Spleen (tissue), 11 donors: ENCODE results near the gene SPATA3. TPM values are rescaled to one million over a fixed set of nuclear protein-coding genes. Genes with fewer than 3 reads are reported as not detected.

Experiments
- DNase-seq: peaks from one replicate; pipeline ENCODE4 v3.0.0-alpha.2; 2020
- H3K27ac ChIP-seq, 8 donors: fragments of 200-600 bp; sonication (generic) in 7 of 8; 1 replicate in 4 of 8; 2 replicates in 4 of 8; pipeline versions ENCODE4 v1.5.0 to v1.8.0; 2016 to 2021; ENCODE audit warnings: inconsistent platforms in 4 of 8, mild to moderate bottlenecking in 4 of 8, moderate library complexity in 1 of 8
- H3K27me3 ChIP-seq, 7 donors: fragments of 200-600 bp; sonication (generic) in 6 of 7; replicated peaks in 1 of 7; 1 replicate in 4 of 7; 2 replicates in 3 of 7; pipeline versions ENCODE4 v1.5.0 to v1.8.0; 2016 to 2021; ENCODE audit warnings: inconsistent platforms in 3 of 7, mild to moderate bottlenecking in 1 of 7
- H3K36me3 ChIP-seq, 6 donors: fragments of 200-600 bp; sonication (generic) in 5 of 6; 1 replicate in 4 of 6; 2 replicates in 2 of 6; pipeline versions ENCODE4 v1.5.0 to v1.8.0; 2016 to 2021; ENCODE audit warnings: inconsistent platforms in 2 of 6
- H3K4me1 ChIP-seq, 6 donors: fragments of 200-600 bp; sonication (generic) in 5 of 6; 1 replicate in 3 of 6; 2 replicates in 3 of 6; pipeline versions ENCODE4 v1.5.0 to v1.8.0; 2016 to 2021; ENCODE audit warnings: inconsistent platforms in 3 of 6
- H3K4me3 ChIP-seq, 8 donors: fragments of 200-600 bp; sonication (generic) in 7 of 8; 1 replicate in 4 of 8; 2 replicates in 4 of 8; pipeline versions ENCODE4 v1.5.0 to v1.8.0; 2016 to 2021; ENCODE audit warnings: inconsistent platforms in 4 of 8, mild to moderate bottlenecking in 4 of 8, moderate library complexity in 2 of 8
- H3K9me3 ChIP-seq, 8 donors: fragments of 200-600 bp; sonication (generic) in 7 of 8; 1 replicate in 4 of 8; 2 replicates in 4 of 8; pipeline versions ENCODE4 v1.5.0 to v1.8.0; 2016 to 2021; ENCODE audit warnings: inconsistent platforms in 4 of 8
- POLR2A ChIP-seq, 3 donors: fragments of 450-650 bp; IDR thresholded peaks; one replicate each; pipeline ENCODE4 v1.5.1; 2017; ENCODE audit warnings: antibody characterized with exemption in 3 of 3, mild to moderate bottlenecking in 1 of 3
- POLR2AphosphoS5 ChIP-seq, 3 donors: sonication (generic); formaldehyde crosslinking; IDR thresholded peaks; one replicate each; pipeline ENCODE4 v1.5.1; 2017; ENCODE audit warnings: antibody characterized with exemption in 3 of 3
- WGBS, 5 donors: extraction: QIAGEN DNeasy Blood & Tissue Kit in 3 of 5; methylation state at CpG; one replicate each; pipeline versions ENCODE4 v1.1.5 to v1.1.7; 2013 to 2018; 5-methylcytosine and 5-hydroxymethylcytosine counted together
- intact Hi-C: fragments of 100-400 bp; cut with DNase I; formaldehyde crosslinking; loops from one replicate; pipeline ENCODE4 v1.15.0; 2023; ENCODE audit warnings: low total_unique reads
- polyA plus RNA-seq, 3 donors: library from polyadenylated mRNA; stranded (reverse); fragments of 200-250 nt; gene quantifications; one replicate each; pipeline ENCODE4 v1.2.1, GENCODE V29; 2013
- total RNA-seq, 7 donors: library from RNA; depleted of rRNA in 3 of 7; stranded (reverse); fragments of >200 nt in 3 of 7; fragmentation: NEBNext Ultra II Directional in 4 of 7; extraction: Animal tissue kit (Norgen Biotek cat#: 25700) in 4 of 7; gene quantifications; one replicate each; pipeline versions ENCODE4 v1.1.0 to v1.2.1, GENCODE V29; 2016 to 2021
- TF ChIP-seq, protein P1 (sequence below), 11 experiments: fragments of 200-600 bp in 7 of 11; fragments of 450-650 bp in 4 of 11; sonication (generic) in 4 of 11; IDR thresholded peaks in 8 of 11; conservative IDR thresholded peaks in 3 of 11; 1 replicate in 7 of 11; 2 replicates in 4 of 11; pipeline versions ENCODE4 v1.4.0 to v1.8.0; 2016 to 2021; ENCODE audit warnings: antibody characterized with exemption in 11 of 11, inconsistent platforms in 4 of 11, mild to moderate bottlenecking in 1 of 11
- donor health status: healthy with polysubstance abuse.
- donor health status: DM: no; HTN: no; CAD: no; lungs with moderate emphysema.
- donor health status: DM: no; HTN: no; CAD: no.
- donor health status: Bipolar disorder and iron deficiency.
- donor health status: healthy.
- donor health status: DM: no; HTN: no; CAD: no.
- donor health status: DM: yes; HTN: yes; CAD: no.

The SPATA3 gene
- total and polyA plus RNA-seq, 10 donors: not detected

- TF ChIP-seq POLR2AphosphoS5 (IDR thresholded peaks at IDR 0.05): no peak
- TF ChIP-seq, protein P1, sequence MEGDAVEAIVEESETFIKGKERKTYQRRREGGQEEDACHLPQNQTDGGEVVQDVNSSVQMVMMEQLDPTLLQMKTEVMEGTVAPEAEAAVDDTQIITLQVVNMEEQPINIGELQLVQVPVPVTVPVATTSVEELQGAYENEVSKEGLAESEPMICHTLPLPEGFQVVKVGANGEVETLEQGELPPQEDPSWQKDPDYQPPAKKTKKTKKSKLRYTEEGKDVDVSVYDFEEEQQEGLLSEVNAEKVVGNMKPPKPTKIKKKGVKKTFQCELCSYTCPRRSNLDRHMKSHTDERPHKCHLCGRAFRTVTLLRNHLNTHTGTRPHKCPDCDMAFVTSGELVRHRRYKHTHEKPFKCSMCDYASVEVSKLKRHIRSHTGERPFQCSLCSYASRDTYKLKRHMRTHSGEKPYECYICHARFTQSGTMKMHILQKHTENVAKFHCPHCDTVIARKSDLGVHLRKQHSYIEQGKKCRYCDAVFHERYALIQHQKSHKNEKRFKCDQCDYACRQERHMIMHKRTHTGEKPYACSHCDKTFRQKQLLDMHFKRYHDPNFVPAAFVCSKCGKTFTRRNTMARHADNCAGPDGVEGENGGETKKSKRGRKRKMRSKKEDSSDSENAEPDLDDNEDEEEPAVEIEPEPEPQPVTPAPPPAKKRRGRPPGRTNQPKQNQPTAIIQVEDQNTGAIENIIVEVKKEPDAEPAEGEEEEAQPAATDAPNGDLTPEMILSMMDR (IDR thresholded peaks at IDR 0.05 in 8 of 11, conservative IDR thresholded peaks at IDR 0.05 in 3 of 11): no peak
- TF ChIP-seq POLR2A (IDR thresholded peaks at IDR 0.05): no peak
- WGBS, 5 donors: 87 to 99% (median 91%) methylated on average over 7 to 10 of the region's 10 CpGs
- Histone ChIP-seq H3K4me3 (no peak overlapping the region), H3K36me3 (no peaks in the 10 kb centered on the region), H3K9me3 (no peaks in the 10 kb centered on the region), H3K4me1 (peaks cover 0 to 10% (median 8%) of the 10 kb centered on the region in 6 donors), H3K27ac (no peak overlapping the region), H3K27me3 (peaks cover 0 to 36% (median 17%) of the 10 kb centered on the region in 7 donors)
- no peak for DNase-seq
- intact Hi-C loops: no loop called here
Observed at GRCh38 chr2:230952226-230952956, 43.5 kb upstream of the SPATA3 start.

- intact Hi-C loops: no loop called here
- WGBS, 5 donors: 23 to 66% (median 40%) methylated on average over 7 to 9 of the region's 9 CpGs
- Histone ChIP-seq H3K4me3 (no peak overlapping the region), H3K36me3 (no peaks in the 10 kb centered on the region), H3K27me3 (peaks cover 0 to 51% (median 30%) of the 10 kb centered on the region in 7 donors), H3K27ac (no peak overlapping the region), H3K9me3 (no peaks in the 10 kb centered on the region), H3K4me1 (peaks cover 0 to 20% (median 14%) of the 10 kb centered on the region in 6 donors)
- no peak for DNase-seq
- TF ChIP-seq POLR2A (IDR thresholded peaks at IDR 0.05) (no peak), POLR2AphosphoS5 (IDR thresholded peaks at IDR 0.05) (no peak)
- TF ChIP-seq, protein P1 (IDR thresholded peaks at IDR 0.05 in 8 of 11, conservative IDR thresholded peaks at IDR 0.05 in 3 of 11): no peak
Observed at GRCh38 chr2:230953845-230954244, 42.1 kb upstream of the SPATA3 start.

GRCh38 chr2:230954746-230955145, 41.2 kb upstream of the SPATA3 start:
- no peak for DNase-seq
- Histone ChIP-seq H3K27me3 (peaks cover 0 to 60% (median 35%) of the 10 kb centered on the region in 7 donors), H3K4me1 (peaks cover 0 to 20% (median 14%) of the 10 kb centered on the region in 6 donors), H3K36me3 (no peaks in the 10 kb centered on the region), H3K9me3 (no peaks in the 10 kb centered on the region), H3K27ac (no peak overlapping the region), H3K4me3 (no peak overlapping the region)
- intact Hi-C loops: no loop called here
- TF ChIP-seq, protein P1 (IDR thresholded peaks at IDR 0.05 in 8 of 11, conservative IDR thresholded peaks at IDR 0.05 in 3 of 11): no peak

DNA sequence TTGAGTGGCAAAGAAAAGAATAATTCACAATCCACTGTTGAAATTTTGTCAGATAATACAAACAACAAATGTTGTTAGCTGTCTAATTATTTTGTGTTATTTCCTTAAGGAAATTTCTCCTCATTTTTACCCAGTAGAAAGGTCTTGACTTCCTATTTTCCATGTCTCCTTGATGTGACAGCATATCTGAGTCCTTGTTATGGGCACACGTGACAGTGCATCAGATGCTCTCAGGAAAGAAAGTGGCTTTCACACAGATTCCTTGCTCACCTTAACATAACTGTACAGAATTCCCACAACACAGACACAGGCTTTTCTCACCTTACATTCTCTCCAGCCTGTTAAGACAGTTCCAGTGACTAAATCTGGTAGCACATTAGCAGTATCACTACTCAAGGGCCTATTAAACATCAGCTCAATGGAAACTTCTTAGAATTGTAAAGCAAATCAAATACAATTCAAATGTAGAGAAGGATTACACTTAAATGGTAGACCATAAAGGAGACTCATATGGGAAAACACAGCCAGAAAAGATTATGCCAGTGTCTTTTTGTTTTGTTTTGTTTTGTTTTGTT, 40.7 kb upstream of the SPATA3 start:
- Histone ChIP-seq H3K9me3 (no peaks in the 10 kb centered on the region), H3K27me3 (peaks cover 0 to 65% (median 35%) of the 10 kb centered on the region in 7 donors), H3K4me1 (peaks cover 0 to 20% (median 14%) of the 10 kb centered on the region in 6 donors), H3K27ac (no peak overlapping the region), H3K36me3 (no peaks in the 10 kb centered on the region), H3K4me3 (no peak overlapping the region)
- intact Hi-C loops: no loop called here
- TF ChIP-seq POLR2AphosphoS5 (IDR thresholded peaks at IDR 0.05) (no peak), POLR2A (IDR thresholded peaks at IDR 0.05) (no peak)
- TF ChIP-seq, protein P1 (IDR thresholded peaks at IDR 0.05 in 8 of 11, conservative IDR thresholded peaks at IDR 0.05 in 3 of 11): no peak
- no peak for DNase-seq
- 73 to 92% (median 80%) methylated on average over 1 of the region's 1 CpG for WGBS, 5 donors
